IPS-NIHi7 (cell line): ENCODE results near the gene KRT10.
"Not testable (repeated sequence)": the region's sequence is repeated elsewhere in the genome, so short reads cannot be mapped to it uniquely, and the experiment has no call there.

Source experiments
- DNase-seq: peaks from one replicate; pipeline ENCODE4 v3.0.0; 2012; ENCODE audit warnings: mixed read lengths; ENCODE audit errors: extremely low spot score

Gene KRT10

GRCh38 chr17:40822132-40822812, at the start of gene KRT10:
KRT10 (minus strand) TSS chr17:40822614; CDS start chr17:40822585, 29 bp downstream.
- DNase-seq: no peak

GRCh38 chr17:40871316-40871715, 48.9 kb upstream of the KRT10 start:
- no peak for DNase-seq

- DNase-seq: no peak
Measured at GRCh38 chr17:40870136-40870535, 47.7 kb upstream of the KRT10 start.

- no peak for DNase-seq
Measured at GRCh38 chr17:40866838-40867237, 44.4 kb upstream of the KRT10 start, which contains the start of gene KRT12. KRT12 (minus strand) TSS chr17:40867223; CDS start chr17:40867186, 37 bp downstream.

- no peak for DNase-seq
Measured at GRCh38 chr17:40864661-40865390, 42.4 kb upstream of the KRT10 start.

GRCh38 chr17:40862985-40863733, 40.7 kb upstream of the KRT10 start:
- DNase-seq: peak; percentile 86

GRCh38 chr17:40859536-40859935, 37.1 kb upstream of the KRT10 start:
- DNase-seq: no peak

- not testable (repeated sequence) for DNase-seq
Measured at GRCh38 chr17:40858667-40859066, 36.3 kb upstream of the KRT10 start.

GRCh38 chr17:40857535-40857934, 35.1 kb upstream of the KRT10 start:
- DNase-seq: no peak

- no peak for DNase-seq
Measured at GRCh38 chr17:40854175-40854814, 31.9 kb upstream of the KRT10 start.

GRCh38 chr17:40852364-40852763, 29.9 kb upstream of the KRT10 start:
- DNase-seq: no peak

- DNase-seq: no peak
Measured at GRCh38 chr17:40850293-40850972, 28.0 kb upstream of the KRT10 start.

- no peak for DNase-seq
Measured at GRCh38 chr17:40849723-40850122, 27.3 kb upstream of the KRT10 start.

- no peak for DNase-seq
Measured at GRCh38 chr17:40848583-40849235, 26.3 kb upstream of the KRT10 start.

GRCh38 chr17:40846515-40847144, 24.2 kb upstream of the KRT10 start:
- no peak for DNase-seq

- DNase-seq: no peak
Measured at GRCh38 chr17:40844671-40845107, 22.3 kb upstream of the KRT10 start.

- DNase-seq: no peak
Measured at GRCh38 chr17:40843242-40843641, 20.8 kb upstream of the KRT10 start.

GRCh38 chr17:40841246-40841645, 18.8 kb upstream of the KRT10 start:
- no peak for DNase-seq

- no peak for DNase-seq
Measured at GRCh38 chr17:40839194-40839593, 16.8 kb upstream of the KRT10 start.

- DNase-seq: no peak
Measured at GRCh38 chr17:40836020-40836419, 13.6 kb upstream of the KRT10 start.
